PC-3 (cell line): Measurements from ENCODE around the gene KHNYN. TPM values are rescaled to one million over a fixed set of nuclear protein-coding genes. Genes with fewer than 3 reads are reported as not detected.
"Not testable (repeated sequence)": the region's sequence is repeated elsewhere in the genome, so short reads cannot be mapped to it uniquely, and the experiment has no call there.

Experiments used
- ATAC-seq: fragments of 200-7000 bp; cut with Tn5 transposase; 2 replicates; pipeline ENCODE4 v1.9.1; 2020; ENCODE audit warnings: mild to moderate bottlenecking, moderate library complexity
- BruUV-seq: library from RNA; stranded (reverse); fragments of 400-500 nt; replicated peaks from 2 replicates; lab custom pipeline; 2021; lab: Mats Ljungman, UMichigan
- CTCF ChIA-PET: fragments of 300-600 bp; sonication (Branson Sonifier 250); formaldehyde crosslinking; loops from one replicate; lab custom pipeline; 2022; ENCODE audit warnings: antibody characterized with exemption; lab: Charles Lee
- POLR2A ChIA-PET: fragments of 300-600 bp; sonication (Branson Sonifier 250); formaldehyde crosslinking; loops from one replicate; lab custom pipeline; 2022; ENCODE audit warnings: antibody characterized with exemption; ENCODE audit not compliant: unreplicated experiment; lab: Charles Lee
- DNase-seq: peaks from one replicate; pipeline ENCODE4 v3.0.0-alpha.2; 2015
- H2AFZ ChIP-seq: fragments of 300-600 bp; sonication (generic); 2 replicates; pipeline ENCODE4 v1.6.0; 2016; ENCODE audit warnings: antibody characterized with exemption, low read length
- H3F3A ChIP-seq: fragments of 300-600 bp; sonication (generic); one replicate; pipeline ENCODE4 v1.6.0; 2017; ENCODE audit warnings: antibody characterized with exemption, low read length, control low read depth, mild to moderate bottlenecking; ENCODE audit not compliant: unreplicated experiment
- H3K27ac ChIP-seq: fragments of 300-600 bp; sonication (generic); 2 replicates; pipeline ENCODE4 v1.5.1; 2016; ENCODE audit warnings: mild to moderate bottlenecking, low read length
- H3K27me3 ChIP-seq: fragments of 300-600 bp; sonication (generic); 2 replicates; pipeline ENCODE4 v1.6.1; 2016; ENCODE audit warnings: low read length, mixed read lengths
- H3K36me3 ChIP-seq: fragments of 300-600 bp; sonication (generic); 2 replicates; pipeline ENCODE4 v1.6.1; 2016; ENCODE audit warnings: low read depth, mixed run types, low read length, mixed read lengths
- H3K4me1 ChIP-seq: fragments of 300-600 bp; sonication (generic); 2 replicates; pipeline ENCODE4 v1.5.1; 2016; ENCODE audit warnings: low read length; ENCODE audit not compliant: insufficient read depth
- H3K4me2 ChIP-seq: fragments of 300-600 bp; sonication (generic); 2 replicates; pipeline ENCODE4 v1.6.0; 2016; ENCODE audit warnings: low read length
- H3K4me3 ChIP-seq: fragments of 300-600 bp; sonication (generic); 2 replicates; pipeline ENCODE4 v1.5.1; 2016; ENCODE audit warnings: mild to moderate bottlenecking, low read length, mixed read lengths
- H3K79me2 ChIP-seq: fragments of 300-600 bp; sonication (generic); 2 replicates; pipeline ENCODE4 v1.6.1; 2017; ENCODE audit warnings: low read length, mixed read lengths
- H3K9ac ChIP-seq: fragments of 300-600 bp; sonication (generic); 2 replicates; pipeline ENCODE4 v1.6.0; 2016; ENCODE audit warnings: mild to moderate bottlenecking, low read length
- H3K9me2 ChIP-seq: fragments of 300-600 bp; sonication (generic); replicated peaks from 2 replicates; pipeline ENCODE4 v1.6.1; 2016; ENCODE audit warnings: mixed run types, low read length, mixed read lengths
- H3K9me3 ChIP-seq: fragments of 300-600 bp; sonication (generic); 2 replicates; pipeline ENCODE4 v1.6.1; 2016; ENCODE audit warnings: low read length, mixed read lengths
- H4K20me1 ChIP-seq: fragments of 300-600 bp; sonication (generic); 2 replicates; pipeline ENCODE4 v1.6.1; 2016; ENCODE audit warnings: low read length, mixed read lengths
- EZH2 ChIP-seq: fragments of 300-600 bp; sonication (generic); IDR thresholded peaks from one replicate; pipeline ENCODE4 v1.6.1; 2017; ENCODE audit warnings: antibody characterized with exemption, mild to moderate bottlenecking, low read length; ENCODE audit not compliant: unreplicated experiment
- EZH2phosphoT487 ChIP-seq: fragments of 300-600 bp; sonication (generic); IDR thresholded peaks from 2 replicates; pipeline ENCODE4 v1.6.1; 2018; ENCODE audit warnings: mild to moderate bottlenecking, antibody characterized with exemption, low read length, borderline replicate concordance
- intact Hi-C: fragments of 100-400 bp; cut with micrococcal nuclease; formaldehyde crosslinking; loops from 2 replicates; pipeline ENCODE4 v1.9.0; 2023
- total RNA-seq: library from RNA; depleted of rRNA; stranded (reverse); fragments of >200 nt; gene quantifications from 2 replicates; pipeline ENCODE4 v1.2.3, GENCODE V29; 2014
- TF ChIP-seq, protein P1 (sequence below): fragments of 300-600 bp; sonication (generic); conservative IDR thresholded peaks from 2 replicates; pipeline ENCODE4 v1.5.1; 2017; ENCODE audit warnings: antibody characterized with exemption, low read depth, mild to moderate bottlenecking, low read length

The KHNYN gene
- total RNA-seq, 1 experiment from 2014 or later: 51.6 TPM

DNA sequence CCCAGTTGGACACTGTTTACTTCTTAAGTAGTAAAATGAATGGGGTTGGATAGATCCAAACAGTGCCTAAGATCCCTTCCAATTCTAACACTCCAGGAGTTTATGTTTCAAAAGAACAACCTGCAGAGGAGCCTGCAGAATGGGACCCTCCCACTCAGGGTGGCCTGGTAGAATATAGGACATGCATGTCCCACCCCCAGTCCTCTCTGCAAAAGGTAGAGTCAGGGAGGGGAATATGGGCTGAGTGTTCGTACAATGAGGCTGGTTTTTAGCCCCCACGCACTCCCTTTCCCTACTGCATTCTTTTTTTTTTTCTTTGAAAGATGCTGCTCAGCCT is 42.8 kb upstream of the KHNYN start:
- intact Hi-C loops: no loop called here
- TF ChIP-seq EZH2 (no peak), EZH2phosphoT487 (no peak)
- TF ChIP-seq, protein P1, sequence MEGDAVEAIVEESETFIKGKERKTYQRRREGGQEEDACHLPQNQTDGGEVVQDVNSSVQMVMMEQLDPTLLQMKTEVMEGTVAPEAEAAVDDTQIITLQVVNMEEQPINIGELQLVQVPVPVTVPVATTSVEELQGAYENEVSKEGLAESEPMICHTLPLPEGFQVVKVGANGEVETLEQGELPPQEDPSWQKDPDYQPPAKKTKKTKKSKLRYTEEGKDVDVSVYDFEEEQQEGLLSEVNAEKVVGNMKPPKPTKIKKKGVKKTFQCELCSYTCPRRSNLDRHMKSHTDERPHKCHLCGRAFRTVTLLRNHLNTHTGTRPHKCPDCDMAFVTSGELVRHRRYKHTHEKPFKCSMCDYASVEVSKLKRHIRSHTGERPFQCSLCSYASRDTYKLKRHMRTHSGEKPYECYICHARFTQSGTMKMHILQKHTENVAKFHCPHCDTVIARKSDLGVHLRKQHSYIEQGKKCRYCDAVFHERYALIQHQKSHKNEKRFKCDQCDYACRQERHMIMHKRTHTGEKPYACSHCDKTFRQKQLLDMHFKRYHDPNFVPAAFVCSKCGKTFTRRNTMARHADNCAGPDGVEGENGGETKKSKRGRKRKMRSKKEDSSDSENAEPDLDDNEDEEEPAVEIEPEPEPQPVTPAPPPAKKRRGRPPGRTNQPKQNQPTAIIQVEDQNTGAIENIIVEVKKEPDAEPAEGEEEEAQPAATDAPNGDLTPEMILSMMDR: no peak
- ChIA-PET POLR2A (no interaction called here), CTCF (no interaction called here)
- Histone ChIP-seq H3K27ac (no peak overlapping the region), H3K27me3 (no peaks in the 10 kb centered on the region), H3K4me2 (no peak overlapping the region), H3K9me2 (no peaks in the 10 kb centered on the region), H3K9ac (no peak overlapping the region), H3K79me2 (no peaks in the 10 kb centered on the region), H3K4me3 (no peak overlapping the region), H4K20me1 (no peaks in the 10 kb centered on the region), H2AFZ (no peak overlapping the region), H3K4me1 (peaks cover 8% of the 10 kb centered on the region), H3K9me3 (no peaks in the 10 kb centered on the region), H3K36me3 (no peaks in the 10 kb centered on the region), H3F3A (no peaks in the 10 kb centered on the region)
- no TSS peak for BruUV-seq
- no peak for DNase-seq
- no peak for ATAC-seq

DNA sequence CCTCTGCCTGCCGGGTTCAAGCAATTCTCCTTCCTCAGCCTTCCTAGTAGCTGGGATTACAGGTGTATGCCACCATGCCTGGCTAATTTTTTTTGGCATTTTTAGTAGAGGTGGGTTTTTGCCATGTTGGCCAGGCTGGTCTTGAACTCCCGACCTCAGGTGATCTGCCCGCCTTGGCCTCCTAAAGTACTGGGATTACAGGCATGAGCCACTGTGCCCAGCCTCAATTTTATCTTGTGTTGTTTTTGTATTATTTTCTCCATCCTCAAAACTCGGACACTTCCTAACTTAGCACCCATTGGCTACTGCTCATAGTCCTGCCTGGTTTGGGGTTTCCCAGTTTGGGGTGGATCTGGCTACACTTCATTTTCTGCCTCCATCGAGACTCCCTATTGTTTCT is 42.2 kb upstream of the KHNYN start:
- intact Hi-C loops, POLR2A ChIA-PET, H3K9ac ChIP-seq, H4K20me1 ChIP-seq, H3K27ac ChIP-seq, H3K27me3 ChIP-seq, H3K79me2 ChIP-seq, DNase-seq, H3K9me3 ChIP-seq, H3K4me2 ChIP-seq, CTCF ChIA-PET, H2AFZ ChIP-seq, H3K36me3 ChIP-seq, H3K9me2 ChIP-seq, H3F3A ChIP-seq, BruUV-seq, ATAC-seq, H3K4me3 ChIP-seq: not testable (repeated sequence)
- H3K4me1 ChIP-seq: peaks cover 11% of the 10 kb centered on the region

DNA sequence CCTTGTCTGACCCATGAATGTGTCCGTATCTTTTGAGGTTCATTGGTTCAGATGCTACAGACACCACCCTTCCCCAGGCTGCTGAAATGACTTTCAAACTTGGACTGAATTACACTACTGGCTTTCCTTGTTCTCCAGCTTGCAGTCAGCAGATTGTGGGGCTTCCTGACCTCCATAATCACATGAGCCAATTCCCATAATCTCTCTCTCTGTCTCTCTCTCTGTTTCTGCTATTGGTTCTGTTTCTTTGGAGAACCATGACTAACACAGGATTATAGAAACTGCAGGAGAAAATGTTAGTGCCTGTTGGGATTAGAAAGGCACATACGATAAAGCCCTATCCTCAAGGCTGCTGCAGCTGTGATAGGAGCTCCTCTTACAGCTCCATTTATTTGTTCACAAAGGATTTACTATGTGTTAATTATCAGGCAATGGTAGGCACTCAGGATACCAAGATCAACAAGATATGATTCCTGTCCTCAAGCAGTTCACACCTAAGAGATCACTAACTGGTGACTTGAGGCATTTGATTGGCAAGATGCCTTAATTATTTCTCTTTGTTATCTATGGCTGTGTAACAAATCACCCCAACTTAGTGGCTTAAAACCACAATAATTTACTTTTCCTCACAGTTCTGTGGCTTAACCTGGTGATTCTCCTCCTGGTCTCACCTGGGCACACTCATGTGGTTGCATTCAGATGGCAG is 41.1 kb upstream of the KHNYN start:
- no peak overlapping the region for H2AFZ ChIP-seq
- BruUV-seq: no TSS peak
- ChIA-PET CTCF (interaction anchor here (0.6 kb wide), 1 partner anchor 43 kb away, joined by 3 read pairs; no protein-coding TSS in a partner anchor), POLR2A (no interaction called here)
- H3K4me3 ChIP-seq: no peak overlapping the region
- no peaks in the 10 kb centered on the region for H3F3A ChIP-seq
- intact Hi-C loops: no loop called here
- no peaks in the 10 kb centered on the region for H3K9me3 ChIP-seq
- peaks cover 20% of the 10 kb centered on the region for H3K4me1 ChIP-seq
- H4K20me1 ChIP-seq: no peaks in the 10 kb centered on the region
- no peak overlapping the region for H3K9ac ChIP-seq
- ATAC-seq (no peak), DNase-seq (no peak)
- no peaks in the 10 kb centered on the region for H3K9me2 ChIP-seq
- TF ChIP-seq EZH2phosphoT487: no peak
- TF ChIP-seq, protein P1: no peak
- no peaks in the 10 kb centered on the region for H3K36me3 ChIP-seq
- H3K79me2 ChIP-seq: no peaks in the 10 kb centered on the region
- H3K4me2 ChIP-seq: no peak overlapping the region
- no peak overlapping the region for H3K27ac ChIP-seq
- H3K27me3 ChIP-seq: no peaks in the 10 kb centered on the region
